LNCAP (cell line): ENCODE measurements around the gene QKI.

Experiments used
- CTCF ChIP-seq: fragments of 450-650 bp; IDR thresholded peaks from 2 replicates; pipeline ENCODE4 v1.5.1; 2017; ENCODE audit warnings: mild to moderate bottlenecking

The QKI gene

GRCh38 chr6:163554663-163555062 lies 140.1 kb downstream of the QKI start:
- TF ChIP-seq CTCF = peak; percentile 46

GRCh38 chr6:163559661-163560060 lies 145.1 kb downstream of the QKI start:
- no peak for TF ChIP-seq CTCF

- no peak for TF ChIP-seq CTCF
These were observed 148.8 kb downstream of the QKI start for GRCh38 chr6:163563318-163563717.

- no peak for TF ChIP-seq CTCF
These were observed 150.0 kb downstream of the QKI start for GRCh38 chr6:163564534-163564933.

GRCh38 chr6:163565140-163565539 lies 150.6 kb downstream of the QKI start:
- TF ChIP-seq CTCF = no peak

- no peak for TF ChIP-seq CTCF
These were observed 151.5 kb downstream of the QKI start for GRCh38 chr6:163566056-163566455.

GRCh38 chr6:163568275-163568674 lies 153.8 kb downstream of the QKI start:
- no peak for TF ChIP-seq CTCF

GRCh38 chr6:163570579-163571231 lies 156.2 kb downstream of the QKI start:
- no peak for TF ChIP-seq CTCF
